DOHH2 (cell line): ENCODE measurements around the gene HOXD9.

ENCODE experiments used
- CTCF ChIP-seq: fragments of 200-600 bp; sonication (generic); IDR thresholded peaks from one replicate; pipeline ENCODE4 v1.5.1; 2014; ENCODE audit warnings: antibody characterized with exemption, mild to moderate bottlenecking, low read depth, low read length; ENCODE audit not compliant: poor library complexity, severe bottlenecking
- EZH2phosphoT487 ChIP-seq: fragments of 200-600 bp; sonication (generic); IDR thresholded peaks from 2 replicates; pipeline ENCODE4 v1.6.1; 2017; ENCODE audit warnings: borderline replicate concordance, mild to moderate bottlenecking, antibody characterized with exemption, low read length, moderate library complexity, mixed read lengths

GRCh38 chr2:176130147-176130956 lies 7.8 kb downstream of the HOXD9 start:
- TF ChIP-seq CTCF (no peak), EZH2phosphoT487 (no peak)
